ENCODE measurements around the gene PLEKHH1.

The PLEKHH1 gene

DNA sequence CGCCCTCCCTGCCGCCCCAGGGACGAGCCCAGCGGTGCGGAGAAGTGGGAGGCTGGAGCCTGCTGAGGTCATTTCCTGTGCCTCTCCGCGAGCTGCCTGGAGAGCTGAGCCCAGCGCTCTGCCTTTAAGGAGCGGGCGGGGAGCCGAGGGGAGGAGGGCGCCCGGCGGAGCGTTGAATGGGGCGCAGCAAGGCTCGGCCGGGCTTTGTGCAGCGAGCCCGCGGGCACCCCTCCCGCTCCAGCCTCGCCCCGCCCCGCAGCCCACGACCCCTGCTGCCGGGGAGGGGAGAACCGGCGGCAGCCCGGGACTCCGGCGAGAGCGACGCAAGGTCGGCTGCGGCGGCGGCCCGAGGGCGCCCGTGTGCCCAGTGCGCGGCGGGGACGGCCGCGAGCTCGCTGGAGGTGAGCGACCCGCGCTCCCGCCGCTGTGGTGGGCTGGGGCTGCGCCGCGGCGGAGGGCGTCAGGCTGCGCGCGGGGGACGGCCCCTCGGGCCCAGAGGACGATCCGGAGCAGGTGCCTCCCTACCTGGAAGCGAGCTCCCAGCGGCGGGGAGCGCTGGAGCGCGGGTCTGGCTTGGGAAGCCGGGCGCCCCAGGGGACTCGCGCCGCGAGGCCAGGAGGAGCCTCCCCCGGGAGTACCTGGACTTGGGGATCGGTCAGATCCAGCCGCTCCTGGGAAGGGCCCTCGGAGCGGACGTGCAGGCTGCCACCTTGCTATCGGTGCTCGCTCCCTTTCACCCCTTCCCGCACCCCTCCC, at the start of gene PLEKHH1:
Gene PLEKHH1 (plus strand): TSS at position 293 of the 756 bp plus-strand sequence. CDS start 8,578 bp downstream, outside the sequence.
- peak; percentile 46 for DNase-seq

DNA sequence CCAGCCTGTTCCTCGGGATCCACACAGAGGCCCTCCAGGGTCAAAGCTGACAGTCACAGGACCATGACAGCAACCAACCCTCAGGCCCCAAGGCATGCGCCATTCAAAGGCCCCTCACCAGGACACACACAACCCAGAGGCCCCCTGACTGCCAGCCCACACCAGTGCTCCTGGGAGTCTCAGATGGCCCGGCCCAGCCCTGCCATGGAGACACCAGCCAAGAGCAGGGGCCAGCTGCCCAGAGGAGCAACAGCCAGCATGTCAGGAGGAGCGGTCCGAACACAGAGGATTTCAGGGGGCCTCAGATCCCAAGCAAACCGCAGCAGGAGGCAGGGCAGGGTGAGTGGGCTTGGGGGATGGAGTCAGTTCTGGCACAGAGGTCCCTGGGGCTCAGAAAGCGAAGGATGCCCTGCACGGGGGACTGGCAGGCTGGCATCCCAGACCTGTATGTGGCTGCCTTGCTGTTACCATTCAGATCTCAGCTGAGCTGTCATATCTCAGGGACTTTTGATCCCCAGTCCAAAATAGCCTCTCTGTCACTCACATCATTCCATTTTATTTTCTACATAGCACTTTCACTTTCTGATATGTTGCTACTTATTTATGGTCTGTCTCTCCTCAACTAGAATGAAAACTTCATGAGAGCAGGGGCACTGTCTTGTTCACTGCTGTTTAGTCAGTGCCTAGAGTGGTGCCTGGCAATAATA, 49.4 kb upstream of the PLEKHH1 start:
- DNase-seq, result no peak

- no peak for DNase-seq
Measured at GRCh38 chr14:67485501-67486095, 47.5 kb upstream of the PLEKHH1 start.

- DNase-seq, result no peak
Measured at GRCh38 chr14:67486890-67487289, 46.2 kb upstream of the PLEKHH1 start.

- no peak for DNase-seq
Measured at GRCh38 chr14:67487332-67487731, 45.8 kb upstream of the PLEKHH1 start.

- DNase-seq, result no peak
Measured at GRCh38 chr14:67487937-67488893, 44.9 kb upstream of the PLEKHH1 start, which contains the start of gene TMEM229B. TSS of gene TMEM229B (minus strand) at chr14:67488721. CDS start at chr14:67473923, 14,798 bp downstream.

DNA sequence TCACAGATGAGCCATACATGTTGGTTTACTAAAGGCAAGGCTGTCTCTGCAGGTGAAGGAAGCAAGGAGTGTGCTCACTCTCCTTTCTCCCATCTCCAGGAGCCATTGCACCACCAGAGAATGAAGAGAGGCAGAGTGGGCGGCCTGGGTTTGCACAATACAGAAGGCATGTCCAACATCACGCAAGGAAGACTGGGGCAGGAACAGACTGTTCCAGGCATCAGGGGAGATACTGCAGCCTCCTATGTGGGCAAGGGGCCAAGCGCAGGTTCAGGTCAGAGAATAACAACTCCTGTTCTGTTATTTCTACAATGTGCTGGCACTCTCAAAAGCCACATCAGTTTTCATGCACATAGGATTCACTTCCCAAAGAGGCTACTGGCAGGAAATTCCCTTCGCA, 42.9 kb upstream of the PLEKHH1 start:
- DNase-seq, result no peak

GRCh38 chr14:67491285-67491684, 41.8 kb upstream of the PLEKHH1 start:
- no peak for DNase-seq

DNA sequence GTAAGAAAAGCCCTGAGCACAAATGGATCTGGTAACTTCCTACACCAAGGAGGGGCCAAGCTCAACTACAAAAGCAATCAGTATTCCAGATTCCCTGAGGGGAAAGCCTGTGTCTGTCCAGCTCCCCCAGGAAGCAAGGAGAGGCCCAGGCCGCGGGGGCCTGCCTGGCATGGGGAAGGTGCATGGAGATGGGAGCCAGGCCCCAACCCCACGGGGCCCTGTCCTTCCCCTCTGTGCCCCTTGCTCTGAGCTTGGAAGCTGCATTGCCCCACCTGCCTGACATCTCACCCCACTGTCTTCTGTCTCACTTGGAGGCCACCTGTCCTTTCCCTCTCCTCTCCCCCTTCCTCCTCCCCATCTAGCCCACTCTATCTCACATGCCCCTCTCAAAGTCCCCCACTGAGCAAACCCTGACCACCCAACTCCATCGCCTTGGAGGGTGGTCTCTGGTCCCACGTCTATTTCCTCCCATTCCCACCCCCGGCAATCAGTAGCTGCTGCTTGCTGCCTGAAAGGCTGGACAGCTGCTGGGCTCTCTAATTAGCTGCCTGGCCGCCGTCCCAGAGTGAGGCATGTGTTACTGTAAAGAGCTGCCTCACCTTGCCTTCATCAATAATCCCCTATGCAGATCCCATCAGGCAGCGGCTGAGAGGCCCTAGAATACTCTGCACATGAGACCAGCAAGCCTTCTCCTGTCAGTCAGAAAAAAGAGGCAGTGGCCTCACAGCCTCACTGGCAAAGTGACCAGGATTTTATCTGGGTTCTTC, 41.2 kb upstream of the PLEKHH1 start:
- peak; percentile 92 for DNase-seq

DNA sequence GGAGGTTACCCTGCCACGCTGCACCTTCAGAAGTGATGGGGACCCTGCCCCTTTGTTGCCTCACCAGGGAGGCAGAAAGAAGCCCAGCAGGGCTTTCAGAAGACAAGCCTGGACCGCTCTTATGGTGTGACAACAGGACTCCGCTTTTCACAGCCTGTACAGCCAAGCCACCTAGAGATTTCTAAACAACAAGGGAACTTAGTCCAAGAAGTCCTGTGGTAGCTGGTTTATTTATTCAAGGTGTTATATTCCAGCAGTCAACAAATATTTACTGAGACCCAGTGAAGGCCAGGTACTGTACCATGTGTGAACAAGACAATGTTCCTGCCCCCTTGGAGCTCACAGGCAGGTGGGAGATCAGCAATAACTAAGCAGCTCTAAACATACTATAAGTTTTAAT, 40.6 kb upstream of the PLEKHH1 start:
- no peak for DNase-seq

- no peak for DNase-seq
Measured at GRCh38 chr14:67493092-67493717, 39.9 kb upstream of the PLEKHH1 start.

DNA sequence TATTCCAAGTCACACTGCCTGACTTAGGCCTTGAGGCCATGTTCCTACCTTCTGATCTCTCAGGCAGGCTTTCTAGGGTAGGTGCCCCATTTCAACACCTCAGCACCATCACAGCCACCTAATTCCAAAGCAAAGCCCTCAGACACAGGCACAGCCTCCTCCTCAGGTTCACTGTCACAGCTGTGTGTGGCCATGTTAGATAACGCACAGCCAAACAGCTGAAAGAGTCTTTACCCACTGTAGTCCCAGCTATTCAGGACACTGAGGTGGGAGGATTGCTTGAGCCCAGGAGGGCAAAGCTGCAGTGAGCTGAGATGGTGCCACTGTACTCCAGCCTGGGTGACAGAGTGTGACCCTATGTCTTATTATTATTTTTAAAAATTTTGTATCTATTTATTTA, 37.3 kb upstream of the PLEKHH1 start:
- no peak for DNase-seq

- DNase-seq, result no peak
Measured at GRCh38 chr14:67497216-67497615, 35.9 kb upstream of the PLEKHH1 start.

DNA sequence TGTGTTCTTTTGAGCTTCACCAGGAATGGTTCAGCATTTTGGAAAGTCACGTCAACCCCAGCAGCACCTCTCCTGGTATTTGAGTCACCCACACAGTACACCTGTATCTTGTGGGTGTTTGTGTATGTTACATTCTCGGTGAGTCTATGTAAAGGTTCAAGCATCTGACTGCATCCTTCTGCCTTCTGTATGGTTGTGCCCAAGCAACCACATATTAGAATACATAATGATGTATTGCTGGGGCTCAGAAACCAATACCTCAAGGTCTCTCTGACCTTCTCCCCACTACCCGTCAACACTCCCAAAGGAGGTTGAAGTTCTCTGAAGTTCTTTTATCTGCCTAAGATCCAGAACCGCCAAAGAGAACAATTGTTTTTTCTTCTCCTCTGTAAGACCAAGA, 35.4 kb upstream of the PLEKHH1 start:
- no peak for DNase-seq

- no peak for DNase-seq
Measured at GRCh38 chr14:67500981-67501380, 32.1 kb upstream of the PLEKHH1 start.

- DNase-seq, result no peak
Measured at GRCh38 chr14:67501670-67502069, 31.4 kb upstream of the PLEKHH1 start.

DNA sequence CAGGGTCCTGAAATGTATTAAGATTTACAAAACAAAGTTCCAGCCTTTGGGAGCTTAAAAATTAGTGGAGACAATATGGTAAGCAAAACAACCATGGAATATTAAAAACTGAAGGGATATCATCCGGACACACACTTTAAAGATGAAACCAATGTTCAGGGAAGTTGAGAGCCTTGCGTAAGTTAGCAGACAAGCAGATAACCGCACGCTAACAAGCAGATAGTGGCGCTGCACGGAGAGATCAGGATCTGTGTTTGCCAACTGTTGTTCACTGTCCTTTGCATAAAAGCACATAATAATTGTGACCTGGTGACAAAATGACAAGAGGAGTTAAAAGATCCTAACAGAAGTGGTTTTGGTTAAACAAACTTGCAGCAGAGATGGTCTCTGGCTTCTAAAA, 30.2 kb upstream of the PLEKHH1 start:
- DNase-seq, result no peak

DNA sequence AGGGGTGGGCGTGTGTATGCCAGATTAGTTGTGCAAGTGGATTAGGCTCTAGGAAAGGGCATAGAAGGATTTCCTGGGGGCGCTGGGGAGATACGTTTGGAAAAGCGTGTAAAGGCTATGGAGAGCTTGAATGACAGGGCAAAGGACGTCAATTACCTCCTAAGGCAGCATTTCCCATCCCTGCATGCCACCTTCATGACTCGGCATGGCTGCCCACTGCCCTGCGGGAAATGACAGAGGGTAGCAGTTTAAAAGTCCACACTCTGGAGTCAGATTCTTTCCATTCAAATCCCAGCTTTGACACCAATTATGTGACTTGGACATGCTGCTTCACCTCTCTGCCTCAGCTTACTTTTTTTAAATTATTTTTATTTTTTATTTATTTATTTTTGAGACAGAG, 29.8 kb upstream of the PLEKHH1 start:
- DNase-seq, result no peak

DNA sequence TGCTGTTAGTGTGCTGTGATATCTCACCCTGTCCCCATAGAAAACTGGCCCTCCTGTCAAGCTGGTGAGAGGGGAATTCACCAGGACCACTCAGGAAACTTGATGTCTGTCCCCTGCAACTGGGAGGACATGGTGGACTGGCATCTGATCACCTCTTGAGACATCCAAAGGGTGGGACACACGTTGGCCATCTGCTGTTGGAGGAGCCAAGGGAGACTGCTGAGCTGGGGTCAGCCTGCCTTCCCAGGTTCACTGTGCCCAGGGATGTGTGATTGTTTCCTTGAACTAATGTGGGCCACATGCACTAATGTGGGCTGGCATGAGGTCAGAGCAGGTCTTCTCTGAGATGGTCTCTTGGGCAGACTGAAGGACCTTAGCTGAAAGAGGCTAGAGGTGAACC, 27.8 kb upstream of the PLEKHH1 start:
- DNase-seq, result no peak

DNA sequence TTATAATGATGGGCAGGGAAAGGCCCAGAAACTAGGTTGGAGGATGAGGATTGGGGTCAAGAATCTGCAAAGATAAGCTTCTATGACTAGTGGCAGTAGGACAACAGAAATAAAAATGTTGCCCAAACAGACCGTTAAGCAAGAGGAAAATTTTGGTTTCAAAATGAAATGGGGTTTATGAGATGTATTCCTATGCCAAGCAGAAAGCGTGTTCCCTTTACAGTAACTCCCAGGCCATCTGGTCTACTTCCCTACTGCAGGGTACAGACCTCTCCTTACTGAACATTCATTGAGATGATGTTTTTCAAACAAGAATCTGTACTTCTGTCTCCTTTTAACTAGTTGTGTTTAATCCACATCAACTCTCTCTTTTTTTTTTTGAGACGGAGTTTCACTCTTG, 24.1 kb upstream of the PLEKHH1 start:
- no peak for DNase-seq

- DNase-seq, result no peak
Measured at GRCh38 chr14:67510121-67510520, 23.0 kb upstream of the PLEKHH1 start.

GRCh38 chr14:67510836-67511235, 22.3 kb upstream of the PLEKHH1 start:
- no peak for DNase-seq

Measured in NCI-H1105 (cell line).